Natural killer cell treated with Interleukin-12 subunit alpha and Interleukin-12 subunit beta and Interleukin-15 and Interleukin-18, amount 100 ng/mL, for 72 hours (primary cell): ENCODE results near the gene APOL1. TPM values are rescaled to one million over a fixed set of nuclear protein-coding genes. Genes with fewer than 3 reads are reported as not detected.
"Not testable (repeated sequence)": the region's sequence is repeated elsewhere in the genome, so short reads cannot be mapped to it uniquely, and the experiment has no call there.

Experiments used
- ATAC-seq, 2 donors: fragments of 150-1000 bp; cut with Tn5 transposase in 1 of 2; sonication (Bioruptor Pico), chemical (Tn5 transposase) in 1 of 2; 2 replicates each; pipeline ENCODE4 v1.10.0; 2021
- DNase-seq: peaks from one replicate; pipeline ENCODE4 v3.0.0; 2022; ENCODE audit warnings: low spot score
- H3K27ac Mint-ChIP-seq, 2 donors: 1 replicate in 1 of 2; 2 replicates in 1 of 2; pipeline ENCODE4 v1.8.0; 2022; ENCODE audit warnings: mixed read lengths in 2 of 2, mild to moderate bottlenecking in 1 of 2, moderate library complexity in 1 of 2
- H3K27me3 Mint-ChIP-seq, 2 donors: 1 replicate in 1 of 2; 2 replicates in 1 of 2; pipeline ENCODE4 v1.8.0; 2022; ENCODE audit warnings: mixed read lengths in 2 of 2
- H3K36me3 Mint-ChIP-seq: one replicate; pipeline ENCODE4 v1.8.0; 2022; ENCODE audit warnings: mixed read lengths
- H3K4me1 Mint-ChIP-seq, 2 donors: 1 replicate in 1 of 2; 2 replicates in 1 of 2; pipeline ENCODE4 v1.8.0; 2022; ENCODE audit warnings: low read depth in 2 of 2, mixed read lengths in 2 of 2, mild to moderate bottlenecking in 1 of 2
- H3K4me3 Mint-ChIP-seq: one replicate; pipeline ENCODE4 v1.8.0; 2022; ENCODE audit warnings: mixed read lengths
- H3K9me3 Mint-ChIP-seq: 2 replicates; pipeline ENCODE4 v1.8.0; 2022; ENCODE audit warnings: mixed read lengths
- total RNA-seq, 2 donors: library from RNA; stranded (reverse); gene quantifications; one replicate each; pipeline ENCODE4 v1.2.3, GENCODE V29; 2022

Gene APOL1
- total RNA-seq, 2 donors from 2014 or later = 42.2 to 129 TPM

DNA sequence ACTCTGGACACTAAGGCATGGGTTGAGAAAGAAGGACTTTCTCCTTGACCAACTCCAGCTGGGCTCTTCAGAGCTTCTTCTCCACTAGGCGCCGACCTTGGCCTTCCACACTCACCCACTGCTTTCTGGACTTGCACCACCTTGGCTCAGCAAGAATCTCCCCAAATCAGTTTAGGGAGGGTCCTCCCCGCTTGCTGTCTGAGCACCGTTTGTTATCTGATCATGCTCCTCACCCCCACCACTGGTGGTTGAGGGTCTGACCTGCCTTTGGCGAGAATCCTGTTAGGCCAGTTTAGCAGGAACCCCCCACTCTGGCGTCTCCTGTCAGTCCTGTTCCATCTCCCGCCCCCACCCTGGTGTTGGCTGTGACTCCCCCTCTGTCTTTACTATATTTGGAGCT, 24.0 kb upstream of the APOL1 start:
- ATAC-seq (no peak), DNase-seq (no peak)
- H3K27me3 Mint-ChIP-seq = no peaks in the 10 kb centered on the region
- no peak overlapping the region for H3K4me3 Mint-ChIP-seq
- peak overlapping the region in 1 of 2 donors; percentile 51 for H3K27ac Mint-ChIP-seq
- peaks cover 35% of the 10 kb centered on the region for H3K36me3 Mint-ChIP-seq
- peaks cover 17 to 30% of the 10 kb centered on the region in 2 donors for H3K4me1 Mint-ChIP-seq
- H3K9me3 Mint-ChIP-seq = no peaks in the 10 kb centered on the region

- not testable (repeated sequence) for H3K4me3 Mint-ChIP-seq, ATAC-seq, H3K27me3 Mint-ChIP-seq, DNase-seq, H3K9me3 Mint-ChIP-seq
- Mint-ChIP-seq H3K27ac (peak overlapping the region in 1 of 2 donors; percentile 51), H3K36me3 (peaks cover 42% of the 10 kb centered on the region), H3K4me1 (peaks cover 24 to 37% of the 10 kb centered on the region in 2 donors)
These were observed 23.3 kb upstream of the APOL1 start for GRCh38 chr22:36229649-36230048.

DNA sequence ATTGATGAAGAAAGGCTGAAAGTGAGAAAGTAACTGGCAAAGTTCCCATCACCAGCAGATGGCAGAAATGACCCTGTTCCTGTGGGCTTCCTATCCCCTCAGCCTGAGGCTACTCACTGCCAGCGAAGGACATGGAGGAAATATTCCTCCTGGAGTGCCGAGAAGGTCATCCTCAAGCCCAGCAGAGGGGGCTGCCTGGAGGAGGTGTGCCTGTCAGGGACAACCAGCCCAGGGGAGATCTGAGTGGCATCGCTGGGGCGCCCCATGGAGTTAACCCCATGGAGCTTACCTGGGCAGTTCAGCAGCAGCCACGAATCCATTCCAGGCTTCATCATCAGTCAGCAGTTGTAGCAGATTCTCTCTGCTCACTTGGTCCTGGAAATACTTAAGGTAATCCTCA, 21.9 kb upstream of the APOL1 start:
- not testable (repeated sequence) for H3K4me3 Mint-ChIP-seq, ATAC-seq, H3K9me3 Mint-ChIP-seq, DNase-seq, H3K27me3 Mint-ChIP-seq
- peaks cover 38 to 50% of the 10 kb centered on the region in 2 donors for H3K4me1 Mint-ChIP-seq
- peak overlapping the region; percentile 20 to 78 for H3K27ac Mint-ChIP-seq
- peaks cover 54% of the 10 kb centered on the region for H3K36me3 Mint-ChIP-seq

- DNase-seq (no peak), ATAC-seq (no peak)
- no peaks in the 10 kb centered on the region for H3K9me3 Mint-ChIP-seq
- H3K4me3 Mint-ChIP-seq = no peak overlapping the region
- H3K27me3 Mint-ChIP-seq = no peaks in the 10 kb centered on the region
- H3K27ac Mint-ChIP-seq = peak overlapping the region; percentile 33 to 100
- H3K36me3 Mint-ChIP-seq = peaks cover 50% of the 10 kb centered on the region
- peaks cover 40 to 63% of the 10 kb centered on the region in 2 donors for H3K4me1 Mint-ChIP-seq
These were observed 20.1 kb upstream of the APOL1 start for GRCh38 chr22:36232715-36233401.

- H3K36me3 Mint-ChIP-seq = peaks cover 50% of the 10 kb centered on the region
- peak overlapping the region; percentile 33 to 100 for H3K27ac Mint-ChIP-seq
These were observed 19.1 kb upstream of the APOL1 start for GRCh38 chr22:36233796-36234195.

DNA sequence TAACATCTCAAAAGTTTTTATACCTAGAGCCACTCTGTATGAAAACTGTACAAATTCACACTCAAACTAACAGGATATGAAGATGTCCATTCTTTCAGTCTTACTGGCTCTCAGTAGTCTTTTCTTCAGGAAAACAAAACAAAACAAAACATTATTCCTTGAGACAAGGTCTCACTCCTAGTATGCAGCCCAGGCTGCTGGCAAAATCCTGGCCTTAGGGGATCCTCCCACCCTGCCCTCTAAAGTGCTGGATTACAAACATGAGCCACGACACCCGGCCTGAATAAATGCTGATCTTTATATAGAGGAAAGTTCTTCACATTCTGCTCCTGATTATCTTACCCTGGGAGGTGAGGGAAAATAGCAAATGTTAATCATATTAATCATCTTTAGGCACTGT, 18.7 kb upstream of the APOL1 start:
- Mint-ChIP-seq H3K9me3 (no peaks in the 10 kb centered on the region), H3K36me3 (peaks cover 51% of the 10 kb centered on the region), H3K27me3 (no peaks in the 10 kb centered on the region), H3K4me1 (peaks cover 48 to 70% of the 10 kb centered on the region in 2 donors), H3K27ac (peak overlapping the region; percentile 33 to 100), H3K4me3 (peak overlapping the region; percentile 99)
- no peak for ATAC-seq
- DNase-seq = no peak

More at GRCh38 chr22:36233796-36234195, 19.1 kb upstream of the APOL1 start:
- no peaks in the 10 kb centered on the region for H3K9me3 Mint-ChIP-seq
- peaks cover 47 to 69% of the 10 kb centered on the region in 2 donors for H3K4me1 Mint-ChIP-seq
- H3K4me3 Mint-ChIP-seq = no peak overlapping the region
- H3K27me3 Mint-ChIP-seq = no peaks in the 10 kb centered on the region
- DNase-seq (no peak), ATAC-seq (no peak)

GRCh38 chr22:36234919-36235318, 18.0 kb upstream of the APOL1 start:
- Mint-ChIP-seq H3K36me3 (peaks cover 49% of the 10 kb centered on the region), H3K4me1 (peaks cover 52 to 73% of the 10 kb centered on the region in 2 donors), H3K27ac (peak overlapping the region; percentile 33 to 100), H3K9me3 (no peaks in the 10 kb centered on the region), H3K27me3 (no peaks in the 10 kb centered on the region), H3K4me3 (peak overlapping the region; percentile 99)
- DNase-seq = no peak
- no peak for ATAC-seq

DNA sequence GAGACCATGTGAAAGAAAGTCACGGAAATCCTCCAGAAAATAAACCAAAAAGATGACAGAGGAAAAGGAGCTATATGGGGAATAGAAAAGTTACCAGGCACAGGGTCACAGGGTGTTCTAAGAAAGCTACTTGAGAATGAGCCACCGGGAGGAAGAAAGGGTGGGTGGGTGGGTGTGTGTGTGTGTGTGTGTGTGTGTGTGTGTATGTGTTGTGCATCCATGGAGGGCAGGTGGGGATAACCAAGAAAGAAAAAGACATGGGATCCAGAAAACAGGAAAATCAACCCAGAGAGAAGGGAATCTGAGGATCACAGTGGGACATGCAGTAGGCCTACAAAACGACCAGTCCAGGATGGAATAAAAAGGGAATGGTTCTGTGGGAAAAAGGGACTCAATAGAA, 17.3 kb upstream of the APOL1 start:
- no peak for ATAC-seq
- DNase-seq = no peak
- peaks cover 58 to 75% of the 10 kb centered on the region in 2 donors for H3K4me1 Mint-ChIP-seq
- no peaks in the 10 kb centered on the region for H3K27me3 Mint-ChIP-seq
- H3K9me3 Mint-ChIP-seq = no peaks in the 10 kb centered on the region
- H3K4me3 Mint-ChIP-seq = peak overlapping the region; percentile 99
- peaks cover 49% of the 10 kb centered on the region for H3K36me3 Mint-ChIP-seq
- H3K27ac Mint-ChIP-seq = peak overlapping the region; percentile 33 to 100

DNA sequence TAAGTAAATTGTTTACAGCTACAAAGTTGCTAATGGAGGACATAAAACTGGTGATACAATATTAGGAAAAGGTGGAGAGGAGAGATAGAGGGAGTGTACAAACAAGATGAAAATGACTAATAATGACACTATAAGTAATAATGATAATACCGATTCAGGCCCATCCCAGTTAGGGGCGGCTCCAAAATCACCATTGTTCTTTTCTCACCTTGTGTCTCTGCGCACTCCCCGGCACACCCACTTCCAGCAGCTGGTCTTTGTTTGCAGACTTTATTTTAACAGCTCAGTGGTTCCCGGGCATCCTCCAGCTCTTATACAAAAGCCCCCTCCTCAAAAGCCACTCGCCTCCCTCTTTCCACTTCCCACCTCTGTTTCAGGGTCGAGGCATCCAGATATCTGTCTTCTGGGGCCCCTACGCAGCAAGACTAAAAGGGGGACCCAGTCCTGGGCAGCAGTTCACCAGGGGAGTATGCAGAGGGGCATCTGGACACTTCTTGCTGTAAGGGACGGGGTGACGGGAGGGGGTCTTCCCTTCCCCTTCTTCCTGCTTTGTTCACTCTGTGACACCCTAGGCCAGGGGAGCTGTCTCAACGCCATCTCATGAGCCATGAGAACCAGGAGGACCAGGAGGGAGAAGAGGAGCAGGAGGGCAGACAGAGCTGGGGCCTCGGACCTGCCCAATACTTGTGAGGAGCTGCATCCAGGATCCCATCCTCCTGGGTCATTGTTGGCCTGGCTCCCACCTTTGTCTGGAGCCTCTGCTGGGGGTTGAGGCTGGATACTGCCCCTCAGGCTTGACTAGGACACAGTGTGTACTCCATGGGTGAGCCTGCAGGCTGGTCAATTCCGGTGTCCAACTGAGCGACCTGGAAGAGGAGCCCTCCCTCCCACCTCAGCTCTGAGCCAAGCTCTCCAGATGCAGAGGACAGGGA, 16.3 kb upstream of the APOL1 start:
- ATAC-seq = no peak
- H3K4me1 Mint-ChIP-seq = peaks cover 58 to 74% of the 10 kb centered on the region in 2 donors
- no peaks in the 10 kb centered on the region for H3K27me3 Mint-ChIP-seq
- H3K4me3 Mint-ChIP-seq = peak overlapping the region; percentile 99
- H3K9me3 Mint-ChIP-seq = no peaks in the 10 kb centered on the region
- peaks cover 44% of the 10 kb centered on the region for H3K36me3 Mint-ChIP-seq
- H3K27ac Mint-ChIP-seq = peak overlapping the region; percentile 33 to 100
- DNase-seq = no peak

DNA sequence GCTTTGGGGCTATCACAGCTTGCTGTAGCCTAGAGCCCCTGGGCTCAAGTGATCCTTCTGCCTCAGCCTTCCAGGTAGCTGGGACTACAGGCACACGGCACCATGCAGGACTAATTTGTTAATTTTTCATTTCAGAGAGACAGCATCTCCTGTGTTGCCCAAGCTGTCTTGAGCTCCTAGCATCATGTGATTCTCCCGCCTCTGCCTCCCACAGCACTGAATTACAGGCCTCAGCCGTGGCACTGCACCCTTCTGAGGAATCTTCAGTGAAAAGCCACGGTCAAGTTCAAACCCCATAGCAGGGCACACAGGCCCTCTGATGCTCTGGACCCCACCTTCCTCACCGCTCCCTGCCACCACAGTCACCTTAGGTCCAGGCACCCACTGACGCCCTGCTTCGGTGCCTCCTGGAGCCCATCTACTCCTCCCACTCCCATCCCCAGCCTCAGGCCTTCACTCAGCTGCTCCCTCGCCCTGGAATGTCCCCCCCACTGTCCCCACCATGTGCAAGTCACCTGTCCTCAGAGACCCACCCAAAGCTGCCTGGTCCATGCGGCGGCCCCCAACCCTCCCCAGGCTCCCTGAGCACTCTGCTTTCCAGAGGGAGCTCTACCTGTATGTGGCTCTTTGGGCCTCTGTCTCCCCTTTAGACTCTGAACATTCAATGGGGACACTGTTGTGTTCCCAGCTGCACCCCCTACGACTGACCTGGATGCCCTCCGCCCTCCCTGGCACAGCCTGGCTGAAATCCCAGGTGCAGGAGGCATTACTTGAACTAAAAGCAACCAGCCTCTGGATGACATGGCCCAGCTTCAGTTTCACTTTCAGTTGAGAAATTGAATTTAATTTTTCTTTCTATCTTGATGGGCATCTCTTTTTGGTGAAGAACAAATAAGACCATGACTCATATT, 15.2 kb upstream of the APOL1 start:
- H3K4me3 Mint-ChIP-seq = peak overlapping the region; percentile 99
- H3K36me3 Mint-ChIP-seq = peaks cover 37% of the 10 kb centered on the region
- DNase-seq = no peak
- H3K27me3 Mint-ChIP-seq = no peaks in the 10 kb centered on the region
- H3K27ac Mint-ChIP-seq = peak overlapping the region; percentile 99 to 100
- H3K9me3 Mint-ChIP-seq = peaks cover 1% of the 10 kb centered on the region
- H3K4me1 Mint-ChIP-seq = peaks cover 55 to 66% of the 10 kb centered on the region in 2 donors
- peak; percentile 47 to 75 for ATAC-seq

DNA sequence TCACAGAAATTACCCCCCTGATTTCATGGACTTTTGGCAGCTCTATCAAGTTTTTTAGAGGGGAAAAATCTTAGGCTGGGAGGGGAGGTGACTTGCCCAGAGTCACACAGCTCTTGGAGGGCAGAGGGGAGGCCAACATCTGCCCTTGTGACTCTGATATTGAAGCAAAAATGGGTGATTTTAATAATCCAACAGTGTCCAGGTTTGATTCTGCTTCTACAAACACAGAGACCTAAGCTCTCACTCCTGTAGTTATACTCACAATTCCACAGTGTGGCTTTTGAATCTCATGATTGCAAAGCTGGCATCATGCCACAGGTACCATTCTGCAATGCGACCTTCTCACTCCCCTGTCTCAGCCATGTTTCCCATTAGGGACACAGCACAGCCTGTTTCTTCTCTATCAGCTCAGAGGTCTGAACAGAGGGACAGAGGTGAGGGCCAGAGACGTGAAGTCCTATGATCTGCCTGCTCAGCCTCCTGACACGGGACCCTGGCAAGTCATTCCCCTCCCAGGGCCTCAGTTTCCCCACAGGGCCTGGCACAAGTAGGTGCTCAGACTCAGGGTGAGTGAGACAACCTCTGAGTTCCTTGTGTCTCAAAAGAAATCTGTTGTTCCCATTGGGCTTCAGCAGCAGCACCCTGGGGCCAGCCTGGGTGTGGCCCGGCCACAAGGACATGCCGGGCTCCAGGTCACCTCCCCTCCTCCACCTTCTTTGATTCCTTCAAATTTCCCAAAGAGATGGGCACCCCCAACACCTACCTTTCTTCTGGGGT, 14.4 kb upstream of the APOL1 start:
- Mint-ChIP-seq H3K27me3 (no peaks in the 10 kb centered on the region), H3K4me1 (peaks cover 55 to 63% of the 10 kb centered on the region in 2 donors), H3K4me3 (peak overlapping the region; percentile 99), H3K27ac (peak overlapping the region; percentile 99 to 100), H3K9me3 (peaks cover 3% of the 10 kb centered on the region), H3K36me3 (peaks cover 37% of the 10 kb centered on the region)
- DNase-seq (no peak), ATAC-seq (peak; percentile 1 to 29)

DNA sequence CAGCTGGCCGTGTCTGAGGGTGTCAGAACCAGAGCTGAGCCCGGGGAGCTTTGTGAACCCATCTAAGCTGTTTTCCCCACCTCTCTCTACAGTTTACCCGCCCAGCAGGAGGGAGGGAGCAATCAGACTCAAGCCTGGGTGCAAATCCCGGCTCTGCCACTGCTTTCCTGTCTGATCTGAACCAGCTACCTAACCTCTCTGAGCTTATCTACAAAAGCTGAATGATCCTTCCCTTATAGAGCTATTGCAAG, 13.9 kb upstream of the APOL1 start:
- no peak for ATAC-seq

More for the DNA sequence above, 13.9 kb upstream of the APOL1 start:
- no peak for DNase-seq
- H3K27ac Mint-ChIP-seq = peak overlapping the region; percentile 99 to 100
- peak overlapping the region; percentile 99 for H3K4me3 Mint-ChIP-seq
- no peaks in the 10 kb centered on the region for H3K27me3 Mint-ChIP-seq
- peaks cover 52 to 60% of the 10 kb centered on the region in 2 donors for H3K4me1 Mint-ChIP-seq
- peaks cover 3% of the 10 kb centered on the region for H3K9me3 Mint-ChIP-seq
- peaks cover 35% of the 10 kb centered on the region for H3K36me3 Mint-ChIP-seq
